Progenitor cell of endocrine pancreas (in vitro differentiated cells): ENCODE measurements around the gene SNX30. TPM values are rescaled to one million over a fixed set of nuclear protein-coding genes. Genes with fewer than 3 reads are reported as not detected.

Source experiments
- DNase-seq: peaks from one replicate; pipeline ENCODE4 v3.0.0; 2021; ENCODE audit warnings: low spot score; ENCODE audit not compliant: unreplicated experiment
- H3K27ac Mint-ChIP-seq: 2 replicates; pipeline ENCODE4 v1.8.0; 2021; ENCODE audit warnings: mild to moderate bottlenecking, moderate library complexity, mixed read lengths
- H3K27me3 Mint-ChIP-seq: 2 replicates; pipeline ENCODE4 v1.8.0; 2021; ENCODE audit warnings: mixed read lengths
- H3K36me3 Mint-ChIP-seq: 2 replicates; pipeline ENCODE4 v1.8.0; 2022; ENCODE audit warnings: mixed read lengths; ENCODE audit not compliant: insufficient read depth
- H3K4me1 Mint-ChIP-seq: 2 replicates; pipeline ENCODE4 v1.8.0; 2021; ENCODE audit warnings: low read depth, mixed read lengths
- H3K4me3 Mint-ChIP-seq: 2 replicates; pipeline ENCODE4 v1.8.0; 2021; ENCODE audit warnings: low read depth, mild to moderate bottlenecking, moderate library complexity, mixed read lengths
- H3K9me3 Mint-ChIP-seq: 2 replicates; pipeline ENCODE4 v1.8.0; 2021; ENCODE audit warnings: low read depth, mixed read lengths
- CTCF ChIP-seq: fragments of 200-600 bp; sonication (generic); IDR thresholded peaks from one replicate; pipeline ENCODE4 v1.5.0; 2021; ENCODE audit warnings: antibody characterized with exemption, mild to moderate bottlenecking; ENCODE audit not compliant: unreplicated experiment
- total RNA-seq: library from RNA; stranded (reverse); gene quantifications from 2 replicates; pipeline ENCODE4 v1.2.1, GENCODE V29; 2021

The SNX30 gene
- total RNA-seq, 1 donor from 2014 or later = 13.4 TPM

GRCh38 chr9:112917047-112917986, 166.8 kb downstream of the SNX30 start:
- Mint-ChIP-seq H3K9me3 (no peaks in the 10 kb centered on the region), H3K36me3 (no peaks in the 10 kb centered on the region), H3K27ac (no peak overlapping the region), H3K4me3 (no peak overlapping the region), H3K27me3 (peaks cover 34% of the 10 kb centered on the region), H3K4me1 (no peaks in the 10 kb centered on the region)
- no peak for TF ChIP-seq CTCF
- no peak for DNase-seq

- TF ChIP-seq CTCF = no peak
- H3K36me3 Mint-ChIP-seq = no peaks in the 10 kb centered on the region
- peaks cover 36% of the 10 kb centered on the region for H3K27me3 Mint-ChIP-seq
- H3K27ac Mint-ChIP-seq = no peak overlapping the region
- H3K4me3 Mint-ChIP-seq = no peak overlapping the region
- no peaks in the 10 kb centered on the region for H3K9me3 Mint-ChIP-seq
- no peak for DNase-seq
- H3K4me1 Mint-ChIP-seq = no peaks in the 10 kb centered on the region
These were observed 167.4 kb downstream of the SNX30 start for GRCh38 chr9:112917987-112918362.

- no peak for DNase-seq
- Mint-ChIP-seq H3K36me3 (no peaks in the 10 kb centered on the region), H3K27ac (no peak overlapping the region), H3K4me1 (no peaks in the 10 kb centered on the region), H3K4me3 (no peak overlapping the region), H3K27me3 (peaks cover 37% of the 10 kb centered on the region), H3K9me3 (no peaks in the 10 kb centered on the region)
- TF ChIP-seq CTCF = peak; percentile 53
These were observed 171.0 kb downstream of the SNX30 start for GRCh38 chr9:112921549-112921948.

Other genes starting within 250 kb of the SNX30 start
- 31.6 and 32.6 TPM in 2 replicates for gene INIP, start 32.6 kb upstream of the SNX30 start, total RNA-seq
- not detected in 2 replicates for gene SLC46A2, start 140.1 kb downstream of the SNX30 start, total RNA-seq